ENCODE results near the gene SYCE3. TPM values are rescaled to one million over a fixed set of nuclear protein-coding genes. Genes with fewer than 3 reads are reported as not detected.
"Not testable (repeated sequence)": the region's sequence is repeated elsewhere in the genome, so short reads cannot be mapped to it uniquely, and the experiment has no call there.

SYCE3 gene
- total RNA-seq, 2 donors from 2014 or later, result not detected

DNA sequence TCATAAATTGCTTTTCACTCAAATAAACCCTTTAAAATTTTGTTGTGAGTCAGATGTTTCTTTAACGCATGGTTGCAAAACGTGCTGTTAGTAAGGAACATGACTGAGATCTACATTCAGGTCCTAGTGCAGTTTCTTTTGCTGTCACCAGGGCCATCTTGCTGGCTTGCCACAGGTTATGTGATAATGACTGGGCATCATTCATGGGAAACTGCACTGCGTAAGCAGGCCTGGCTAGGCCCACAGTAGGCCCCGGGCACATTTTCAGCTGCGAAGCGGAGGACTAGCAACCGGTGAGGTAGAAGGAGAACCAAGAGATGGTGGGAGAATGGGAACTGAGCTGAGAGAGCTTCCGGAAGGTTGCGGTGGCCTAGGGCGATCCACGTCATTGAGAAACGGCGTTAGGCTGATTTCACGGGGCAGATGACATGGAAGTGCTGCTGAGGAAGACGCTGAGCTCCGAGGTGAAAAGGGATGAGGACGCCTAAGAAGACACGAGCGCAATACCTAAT lies 20.2 kb downstream of the SYCE3 start:
- no peak for DNase-seq
- intact Hi-C loops (cut with DNase I), result no loop called here
- Histone ChIP-seq H3K9ac (ENCODE audit: low read depth in 2 of 2, low read length in 2 of 2) (peak overlapping the region in 1 of 2 donors; percentile 43), H3K9me3 (no peaks in the 10 kb centered on the region), H3K4me1 (peaks cover 4% of the 10 kb centered on the region), H3K27me3 (peaks cover 15% of the 10 kb centered on the region), H3K36me3 (no peaks in the 10 kb centered on the region), H3K27ac (peak overlapping the region; percentile 94), H3K4me3 (no peak overlapping the region)
- TF ChIP-seq, protein P1, sequence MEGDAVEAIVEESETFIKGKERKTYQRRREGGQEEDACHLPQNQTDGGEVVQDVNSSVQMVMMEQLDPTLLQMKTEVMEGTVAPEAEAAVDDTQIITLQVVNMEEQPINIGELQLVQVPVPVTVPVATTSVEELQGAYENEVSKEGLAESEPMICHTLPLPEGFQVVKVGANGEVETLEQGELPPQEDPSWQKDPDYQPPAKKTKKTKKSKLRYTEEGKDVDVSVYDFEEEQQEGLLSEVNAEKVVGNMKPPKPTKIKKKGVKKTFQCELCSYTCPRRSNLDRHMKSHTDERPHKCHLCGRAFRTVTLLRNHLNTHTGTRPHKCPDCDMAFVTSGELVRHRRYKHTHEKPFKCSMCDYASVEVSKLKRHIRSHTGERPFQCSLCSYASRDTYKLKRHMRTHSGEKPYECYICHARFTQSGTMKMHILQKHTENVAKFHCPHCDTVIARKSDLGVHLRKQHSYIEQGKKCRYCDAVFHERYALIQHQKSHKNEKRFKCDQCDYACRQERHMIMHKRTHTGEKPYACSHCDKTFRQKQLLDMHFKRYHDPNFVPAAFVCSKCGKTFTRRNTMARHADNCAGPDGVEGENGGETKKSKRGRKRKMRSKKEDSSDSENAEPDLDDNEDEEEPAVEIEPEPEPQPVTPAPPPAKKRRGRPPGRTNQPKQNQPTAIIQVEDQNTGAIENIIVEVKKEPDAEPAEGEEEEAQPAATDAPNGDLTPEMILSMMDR (IDR thresholded peaks at IDR 0.05), result no peak

DNA sequence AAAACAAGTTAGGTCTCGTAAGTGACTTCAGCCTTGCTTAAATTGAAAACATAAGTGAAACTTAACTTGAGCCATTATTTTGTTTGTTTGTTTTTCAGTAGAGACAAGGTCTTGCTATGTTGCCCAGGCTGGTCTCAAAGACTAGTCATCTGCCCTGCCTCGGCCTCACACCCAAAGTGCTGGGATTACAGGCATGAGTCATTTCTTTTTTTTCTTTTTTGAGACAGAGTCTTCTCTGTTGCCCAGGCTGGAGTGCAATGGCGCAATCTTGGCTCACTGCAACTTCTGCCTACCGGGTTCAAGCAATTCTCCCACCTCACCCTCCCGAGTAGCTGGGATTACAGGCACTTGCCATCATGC lies 21.1 kb downstream of the SYCE3 start:
- H3K36me3 ChIP-seq; DNase-seq; H3K27me3 ChIP-seq; H3K9ac ChIP-seq (ENCODE audit: low read depth in 2 of 2, low read length in 2 of 2); H3K9me3 ChIP-seq; H3K4me1 ChIP-seq; intact Hi-C loops (cut with DNase I); H3K4me3 ChIP-seq: not testable (repeated sequence)
- peak overlapping the region; percentile 94 for H3K27ac ChIP-seq

DNA sequence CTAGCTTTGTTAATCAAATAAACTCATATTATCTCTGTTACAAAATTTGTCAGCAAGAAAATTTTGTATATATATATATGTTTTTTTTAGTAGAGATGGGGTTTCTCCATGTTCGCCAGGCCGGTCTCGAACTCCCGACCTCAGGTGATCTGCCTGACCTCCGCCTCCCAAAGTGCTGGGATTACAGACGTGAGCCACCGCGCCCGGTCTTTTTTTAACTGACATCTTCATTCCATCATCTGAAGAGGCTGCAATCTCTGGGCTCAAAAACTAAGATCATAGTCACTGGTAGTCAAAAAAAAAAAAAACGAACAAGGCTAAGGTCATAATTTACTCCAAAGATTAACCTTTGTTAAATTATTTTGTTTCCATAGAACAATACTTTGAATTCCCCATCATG lies 22.3 kb downstream of the SYCE3 start:
- intact Hi-C loops (cut with DNase I), result no loop called here
- H3K36me3 ChIP-seq, result no peaks in the 10 kb centered on the region
- H3K9ac ChIP-seq (ENCODE audit: low read depth in 2 of 2, low read length in 2 of 2), result no peak overlapping the region
- H3K27me3 ChIP-seq, result no peaks in the 10 kb centered on the region
- peak overlapping the region; percentile 94 for H3K27ac ChIP-seq
- H3K4me3 ChIP-seq, result no peak overlapping the region
- TF ChIP-seq, protein P1 (IDR thresholded peaks at IDR 0.05), result no peak
- DNase-seq, result no peak
- H3K9me3 ChIP-seq, result no peaks in the 10 kb centered on the region
- peaks cover 4% of the 10 kb centered on the region for H3K4me1 ChIP-seq

DNA sequence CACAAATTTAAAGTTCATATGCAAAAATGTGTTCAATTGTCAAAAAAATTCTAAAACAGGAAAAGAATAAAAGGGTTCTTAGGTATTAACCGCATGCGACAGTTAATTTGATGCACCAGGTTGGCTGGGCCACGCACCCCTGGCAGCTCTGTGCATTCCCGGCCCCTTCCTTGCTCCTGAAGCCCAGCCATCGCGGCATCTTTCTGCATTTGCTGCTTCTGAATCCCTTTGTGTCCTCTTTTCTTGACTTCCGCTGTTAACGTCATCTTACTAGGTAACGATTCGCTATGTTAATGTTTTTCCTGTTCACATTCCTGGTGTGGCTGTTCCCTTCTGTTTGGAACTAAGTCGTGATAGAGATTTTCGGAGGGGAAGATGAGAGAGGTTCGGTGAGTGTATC lies 25.0 kb downstream of the SYCE3 start:
- intact Hi-C loops (cut with DNase I), result no loop called here
- H3K9ac ChIP-seq (ENCODE audit: low read depth in 2 of 2, low read length in 2 of 2), result peak overlapping the region in 1 of 2 donors; percentile 24
- DNase-seq, result no peak
- H3K4me3 ChIP-seq, result no peak overlapping the region
- no peaks in the 10 kb centered on the region for H3K9me3 ChIP-seq
- no peaks in the 10 kb centered on the region for H3K27me3 ChIP-seq
- H3K27ac ChIP-seq, result peak overlapping the region; percentile 94
- TF ChIP-seq, protein P1 (IDR thresholded peaks at IDR 0.05), result no peak
- peaks cover 4% of the 10 kb centered on the region for H3K4me1 ChIP-seq
- no peaks in the 10 kb centered on the region for H3K36me3 ChIP-seq

DNA sequence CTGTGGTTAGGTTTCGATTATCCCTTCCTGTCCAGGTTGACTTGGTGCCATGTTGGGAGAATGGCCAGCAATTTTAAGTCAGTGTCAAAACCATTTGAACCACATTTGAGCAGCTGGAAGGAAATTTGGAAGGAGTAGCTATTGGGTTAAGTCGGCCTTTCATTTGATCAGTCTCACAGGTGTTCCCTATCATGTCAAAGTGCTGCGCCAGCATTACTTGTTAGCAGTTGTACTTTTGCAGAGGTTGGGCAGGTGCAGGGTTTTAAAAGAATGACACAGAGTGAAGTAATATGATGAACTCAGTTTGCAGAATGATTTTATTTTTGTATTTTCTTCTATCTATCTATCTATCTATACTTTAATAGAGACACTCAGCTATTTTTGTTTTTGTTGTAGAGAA lies 26.5 kb downstream of the SYCE3 start:
- Histone ChIP-seq H3K36me3 (no peaks in the 10 kb centered on the region), H3K9ac (ENCODE audit: low read depth in 2 of 2, low read length in 2 of 2) (no peak overlapping the region), H3K4me1 (peaks cover 4% of the 10 kb centered on the region), H3K9me3 (no peaks in the 10 kb centered on the region), H3K27me3 (no peaks in the 10 kb centered on the region), H3K27ac (no peak overlapping the region), H3K4me3 (no peak overlapping the region)
- DNase-seq, result no peak
- TF ChIP-seq, protein P1 (IDR thresholded peaks at IDR 0.05), result no peak
- intact Hi-C loops (cut with DNase I), result no loop called here

DNA sequence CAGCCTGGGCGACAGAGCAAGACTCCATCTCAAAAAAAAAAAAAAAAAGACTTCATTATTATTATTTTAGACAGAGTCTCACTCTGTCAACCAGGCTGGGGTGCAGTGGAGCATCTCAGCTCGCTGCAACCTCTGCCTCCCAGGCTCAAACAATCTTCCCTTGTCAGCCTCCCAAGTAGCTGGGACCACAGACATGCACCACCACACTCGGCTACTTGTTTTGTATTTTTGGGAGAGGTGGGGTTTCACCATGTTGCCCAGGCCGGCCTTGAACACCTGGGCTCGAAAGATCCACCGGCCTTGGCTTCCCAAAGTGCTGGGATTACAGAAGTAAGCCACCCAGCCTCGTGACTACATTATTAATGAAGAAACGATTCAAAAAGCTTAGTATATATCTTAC lies 27.6 kb downstream of the SYCE3 start:
- no peak overlapping the region for H3K9ac ChIP-seq (ENCODE audit: low read depth in 2 of 2, low read length in 2 of 2)
- H3K27me3 ChIP-seq, result no peaks in the 10 kb centered on the region
- DNase-seq, result no peak
- intact Hi-C loops (cut with DNase I), result no loop called here
- no peaks in the 10 kb centered on the region for H3K9me3 ChIP-seq
- no peaks in the 10 kb centered on the region for H3K36me3 ChIP-seq
- peaks cover 4% of the 10 kb centered on the region for H3K4me1 ChIP-seq
- no peak overlapping the region for H3K4me3 ChIP-seq
- no peak overlapping the region for H3K27ac ChIP-seq
- TF ChIP-seq, protein P1 (IDR thresholded peaks at IDR 0.05), result no peak

DNA sequence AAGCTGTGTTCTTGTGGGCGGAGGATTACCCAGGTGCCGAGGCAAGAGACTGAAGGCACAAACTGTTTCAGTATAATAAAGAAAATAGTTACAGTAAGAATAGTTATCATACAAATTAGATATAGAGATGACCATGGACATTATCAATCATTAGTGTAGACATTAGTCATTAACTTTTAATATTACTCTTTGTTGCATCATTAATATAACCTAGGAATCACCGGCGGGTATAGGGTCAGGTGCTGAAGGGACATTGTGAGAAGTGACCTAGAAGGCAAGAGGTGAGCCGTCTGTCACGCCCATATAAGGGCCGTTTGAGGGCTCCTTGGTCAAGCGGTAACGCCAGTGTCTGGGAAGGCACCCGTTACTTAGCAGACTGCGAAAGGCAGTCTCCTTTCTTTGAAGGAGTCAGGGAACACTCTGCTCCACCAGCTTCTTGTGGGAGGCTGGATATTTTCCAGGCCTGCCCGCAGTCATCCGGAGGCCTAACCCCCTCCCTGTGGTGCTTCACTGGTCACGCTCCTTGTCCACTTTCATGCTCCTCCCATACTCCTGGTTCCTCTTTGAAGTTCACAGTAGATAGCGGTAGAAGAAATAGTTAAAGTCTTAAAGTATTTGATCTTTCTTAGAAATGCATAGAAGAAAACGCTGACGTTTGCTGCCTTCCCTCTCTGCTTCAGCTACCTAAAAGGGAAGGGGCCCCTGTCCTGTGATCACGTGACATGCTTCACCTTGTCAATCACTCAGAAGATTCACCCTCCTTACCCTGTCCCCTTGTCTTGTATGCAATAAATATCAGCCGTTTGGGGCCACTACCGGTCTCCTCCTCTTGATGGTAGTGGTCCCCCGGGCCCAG lies 28.6 kb downstream of the SYCE3 start:
- H3K36me3 ChIP-seq; H3K27me3 ChIP-seq; intact Hi-C loops (cut with DNase I); H3K9ac ChIP-seq (ENCODE audit: low read depth in 2 of 2, low read length in 2 of 2); H3K9me3 ChIP-seq; H3K4me3 ChIP-seq; H3K4me1 ChIP-seq; DNase-seq: not testable (repeated sequence)
- peak overlapping the region; percentile 45 for H3K27ac ChIP-seq

Measured in colonic mucosa (tissue), 4 donors.